GM23338 (cell line): ENCODE results near the gene LRRIQ4. TPM values are rescaled to one million over a fixed set of nuclear protein-coding genes. Genes with fewer than 3 reads are reported as not detected.

Source experiments
- ATAC-seq: fragments of 200-7000 bp; cut with Tn5 transposase; 3 replicates; pipeline ENCODE4 v1.9.1; 2020
- DNase-seq: peaks from one replicate; pipeline ENCODE4 v3.0.0-alpha.2; 2015; ENCODE audit warnings: low spot score
- H2AFZ ChIP-seq: fragments of 200-600 bp; sonication (generic); 2 replicates; pipeline ENCODE4 v1.8.0; 2016; ENCODE audit warnings: antibody characterized with exemption, mild to moderate bottlenecking, moderate library complexity
- H3F3A ChIP-seq: fragments of 200-600 bp; sonication (generic); replicated peaks from 2 replicates; pipeline ENCODE4 v1.8.0; 2017; ENCODE audit warnings: antibody characterized with exemption, mixed run types, low read depth
- H3K27ac ChIP-seq: fragments of 200-600 bp; sonication (generic); 2 replicates; pipeline ENCODE4 v1.6.1; 2016; ENCODE audit warnings: low read depth
- H3K27me3 ChIP-seq: fragments of 200-600 bp; sonication (generic); 2 replicates; pipeline ENCODE4 v1.8.0; 2016; ENCODE audit warnings: mild to moderate bottlenecking, mixed run types, moderate library complexity; ENCODE audit not compliant: insufficient read depth
- H3K36me3 ChIP-seq: fragments of 200-600 bp; sonication (generic); 2 replicates; pipeline ENCODE4 v1.8.0; 2016; ENCODE audit warnings: mild to moderate bottlenecking; ENCODE audit not compliant: insufficient read depth
- H3K4me1 ChIP-seq: fragments of 200-600 bp; sonication (generic); 2 replicates; pipeline ENCODE4 v1.8.0; 2016; ENCODE audit warnings: mild to moderate bottlenecking, moderate library complexity; ENCODE audit not compliant: insufficient read depth
- H3K4me2 ChIP-seq: fragments of 200-600 bp; sonication (generic); 2 replicates; pipeline ENCODE4 v1.7.1; 2017; ENCODE audit warnings: mixed run types
- H3K4me3 ChIP-seq: fragments of 200-600 bp; sonication (generic); 2 replicates; pipeline ENCODE4 v1.6.1; 2016; ENCODE audit warnings: mixed run types
- H3K79me2 ChIP-seq: fragments of 200-600 bp; sonication (generic); replicated peaks from 2 replicates; pipeline ENCODE4 v1.8.0; 2017; ENCODE audit warnings: mild to moderate bottlenecking; ENCODE audit not compliant: insufficient read depth
- H3K9me2 ChIP-seq: fragments of 200-600 bp; sonication (generic); 2 replicates; pipeline ENCODE4 v1.8.0; 2017; ENCODE audit not compliant: insufficient read depth
- H4K20me1 ChIP-seq: fragments of 200-600 bp; sonication (generic); replicated peaks from 2 replicates; pipeline ENCODE4 v1.8.0; 2017; ENCODE audit warnings: mild to moderate bottlenecking; ENCODE audit not compliant: insufficient read depth
- H3K27ac Mint-ChIP-seq: 2 replicates; pipeline ENCODE4 v1.8.0; 2020; ENCODE audit warnings: inconsistent platforms, mild to moderate bottlenecking, moderate library complexity, mixed read lengths
- H3K27me3 Mint-ChIP-seq: 3 replicates; pipeline ENCODE4 v1.8.0; 2022; ENCODE audit warnings: low read depth, mild to moderate bottlenecking, moderate library complexity, mixed read lengths, inconsistent platforms; ENCODE audit not compliant: insufficient read depth, poor library complexity
- H3K36me3 Mint-ChIP-seq: 3 replicates; pipeline ENCODE4 v1.8.0; 2021; ENCODE audit warnings: low read depth, mild to moderate bottlenecking, inconsistent platforms, moderate library complexity, mixed read lengths
- H3K4me1 Mint-ChIP-seq: 3 replicates; pipeline ENCODE4 v1.8.0; 2020; ENCODE audit warnings: mild to moderate bottlenecking, inconsistent platforms, mixed read lengths
- H3K4me3 Mint-ChIP-seq: 3 replicates; pipeline ENCODE4 v1.8.0; 2021; ENCODE audit warnings: moderate library complexity, mild to moderate bottlenecking, inconsistent platforms, mixed read lengths
- H3K9me3 Mint-ChIP-seq: 3 replicates; pipeline ENCODE4 v1.8.0; 2020; ENCODE audit warnings: moderate library complexity, mild to moderate bottlenecking, inconsistent platforms, mixed read lengths
- CREB1 ChIP-seq: fragments of 250-450 bp; sonication (Bioruptor Pico); IDR thresholded peaks from 2 replicates; pipeline ENCODE4 v1.5.0; 2020; ENCODE audit warnings: low read depth, mild to moderate bottlenecking, moderate library complexity
- ETS1 ChIP-seq: IDR thresholded peaks from 2 replicates; pipeline ENCODE4 v1.6.1; 2016; ENCODE audit warnings: antibody characterized with exemption
- EZH2 ChIP-seq: fragments of 200-600 bp; sonication (generic); IDR thresholded peaks from one replicate; pipeline ENCODE4 v1.8.0; 2017; ENCODE audit warnings: antibody characterized with exemption, mild to moderate bottlenecking, low read depth; ENCODE audit not compliant: unreplicated experiment
- EZH2phosphoT487 ChIP-seq: fragments of 200-600 bp; sonication (generic); IDR thresholded peaks from one replicate; pipeline ENCODE4 v1.8.1; 2018; ENCODE audit warnings: antibody characterized with exemption; ENCODE audit not compliant: unreplicated experiment
- JUNB ChIP-seq: IDR thresholded peaks from one replicate; pipeline ENCODE4 v1.6.1; 2016; ENCODE audit warnings: antibody characterized with exemption; ENCODE audit not compliant: unreplicated experiment
- NANOG ChIP-seq: IDR thresholded peaks from 2 replicates; pipeline ENCODE4 v1.6.1; 2016; ENCODE audit warnings: antibody characterized with exemption, borderline replicate concordance
- REST ChIP-seq: IDR thresholded peaks from one replicate; pipeline ENCODE4 v1.6.1; 2018; ENCODE audit warnings: antibody characterized with exemption; ENCODE audit not compliant: unreplicated experiment
- STAT1 ChIP-seq: IDR thresholded peaks from one replicate; pipeline ENCODE4 v1.6.1; 2016; ENCODE audit warnings: antibody characterized with exemption; ENCODE audit not compliant: unreplicated experiment
- polyA plus RNA-seq: library from polyadenylated mRNA; unstranded; fragments of >200 nt; fragmentation: Nextera tagmentation; extraction: Ambion mirVana; gene quantifications from 2 replicates; pipeline ENCODE4 v1.2.1, GENCODE V29; 2016
- total RNA-seq: library from RNA; depleted of rRNA; stranded (reverse); fragments of >200 nt; shearing (Covaris generic); gene quantifications from 2 replicates; pipeline ENCODE4 v1.2.3, GENCODE V29; 2014

The LRRIQ4 gene
- total and polyA plus RNA-seq, 2 experiments from 2014 or later, result 0.29 TPM; not detected in 1

- Histone ChIP-seq H2AFZ (peak overlapping the region; percentile 98), H3K4me2 (peak overlapping the region; percentile 96)
These were observed 608 bp downstream of the LRRIQ4 start for GRCh38 chr3:169813278-169813677.

More at GRCh38 chr3:169813278-169813677, 608 bp downstream of the LRRIQ4 start:
- peak overlapping the region; percentile 81 for H3K4me3 ChIP-seq
- DNase-seq (no peak), ATAC-seq (no peak)
- no peaks in the 10 kb centered on the region for H3K36me3 ChIP-seq
- Mint-ChIP-seq H3K4me3 (peak overlapping the region; percentile 78), H3K36me3 (no peaks in the 10 kb centered on the region), H3K4me1 (peaks cover 25% of the 10 kb centered on the region), H3K27me3 (peaks cover 18% of the 10 kb centered on the region), H3K27ac (no peak overlapping the region), H3K9me3 (peaks cover 13% of the 10 kb centered on the region; the same call in 2 of the 3 replicates)
- no peaks in the 10 kb centered on the region for H3K79me2 ChIP-seq
- peaks cover 20% of the 10 kb centered on the region for H3K4me1 ChIP-seq
- H4K20me1 ChIP-seq, result no peaks in the 10 kb centered on the region
- no peaks in the 10 kb centered on the region for H3K9me2 ChIP-seq
- H3F3A ChIP-seq, result no peaks in the 10 kb centered on the region
- peaks cover 12% of the 10 kb centered on the region; the same call in 1 of the 2 replicates for H3K27me3 ChIP-seq
- H3K27ac ChIP-seq, result no peak overlapping the region
- TF ChIP-seq EZH2 (no peak), REST (no peak), EZH2phosphoT487 (no peak), NANOG (no peak), CREB1 (CRISPR knock-in tag) (no peak), JUNB (no peak), STAT1 (no peak), ETS1 (no peak)
